SK-N-SH (cell line): ENCODE measurements around the gene RELN.

Source experiments
- EP300 ChIP-seq, 2 experiments: IDR thresholded peaks; 2 replicates each; pipeline versions ENCODE4 v1.4.0 to v1.6.1; 2012; ENCODE audit warnings: borderline replicate concordance in 1 of 2, low read depth in 1 of 2, low read length in 1 of 2
- POLR2AphosphoS5 ChIP-seq: IDR thresholded peaks from 2 replicates; pipeline ENCODE4 v1.6.1; 2012; ENCODE audit warnings: low read depth, low read length
- RCOR1 ChIP-seq: fragments of 150-350 bp; IDR thresholded peaks from 2 replicates; pipeline ENCODE4 v1.6.1; 2017; ENCODE audit warnings: antibody characterized with exemption, low read length
- REST ChIP-seq: IDR thresholded peaks from 2 replicates; pipeline ENCODE4 v1.6.1; 2012; ENCODE audit warnings: mild to moderate bottlenecking, low read depth, low read length, moderate library complexity

DNA sequence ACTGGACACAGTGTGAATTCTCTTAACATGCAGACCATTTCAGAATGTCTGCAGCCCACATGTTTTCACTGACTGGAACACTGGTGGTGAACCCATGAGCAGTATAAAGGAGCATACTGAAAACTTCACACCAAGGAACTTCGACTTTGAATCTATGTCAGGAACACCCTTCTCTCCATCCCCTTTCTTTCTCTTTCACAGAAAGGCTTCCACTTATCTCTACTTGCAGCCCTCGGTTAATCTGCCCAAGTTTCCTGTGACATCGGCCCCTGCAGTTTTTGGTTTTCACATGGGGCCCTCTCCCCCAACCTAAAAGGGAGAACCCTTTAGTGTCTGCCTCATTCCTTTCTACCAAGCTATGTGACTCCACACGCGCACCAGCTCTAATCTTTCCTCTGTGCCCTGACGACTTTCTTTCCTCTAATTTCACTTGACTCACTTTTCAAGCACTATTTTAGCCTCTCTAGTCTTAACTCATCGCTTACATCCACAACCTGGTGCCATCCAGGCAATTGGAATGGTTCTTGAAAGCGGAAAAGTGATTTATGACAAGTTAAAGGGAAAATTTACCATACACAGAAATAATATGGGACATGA, 70.1 kb downstream of the RELN start:
- TF ChIP-seq REST (no peak), POLR2AphosphoS5 (no peak), RCOR1 (no peak), EP300 (IDR thresholded peaks at IDR 0.05; ENCODE audit: borderline replicate concordance in 1 of 2, low read depth in 1 of 2, low read length in 1 of 2) (no peak)
